GM12878 (cell line): ENCODE results near the gene GANC. TPM values are rescaled to one million over a fixed set of nuclear protein-coding genes. Genes with fewer than 3 reads are reported as not detected.

Experiments
- ATAC-seq: fragments of 200-7000 bp; cut with Tn5 transposase; 3 replicates; pipeline ENCODE4 v1.9.1; 2020; ENCODE audit warnings: mild to moderate bottlenecking, moderate library complexity
- BruUV-seq: library from RNA; stranded (reverse); fragments of 400-500 nt; replicated peaks from 2 replicates; lab custom pipeline; 2021; lab: Mats Ljungman, UMichigan
- CTCF ChIA-PET: fragments of 300-600 bp; sonication (Branson Sonifier 250); formaldehyde crosslinking; extraction: SDS; loops from one replicate; lab custom pipeline; 2021; ENCODE audit warnings: inconsistent platforms; lab: Yijun Ruan, JAX
- POLR2A ChIA-PET: fragments of 350-600 bp; formaldehyde crosslinking; extraction: SDS; loops from one replicate; lab custom pipeline; 2021; ENCODE audit warnings: inconsistent platforms; lab: Charles Lee
- RAD21 ChIA-PET: fragments of 300-600 bp; sonication (Branson Sonifier 250); formaldehyde crosslinking; loops from one replicate; lab custom pipeline; 2023; ENCODE audit warnings: antibody characterized with exemption; ENCODE audit not compliant: unreplicated experiment; lab: Charles Lee
- SMC1A ChIA-PET: fragments of 300-600 bp; sonication (Branson Sonifier 250); formaldehyde crosslinking; loops from one replicate; lab custom pipeline; 2023; ENCODE audit not compliant: unreplicated experiment, uncharacterized antibody; lab: Charles Lee
- DNase-seq: peaks from one replicate; pipeline ENCODE4 v3.0.0-alpha.2; 2011; ENCODE audit warnings: low read depth, low spot score
- FAIRE-seq: peaks from 3 replicates; lab custom pipeline; 2011; peaks lifted over from hg19 to GRCh38; lab: Jason Lieb, UNC
- H2AFZ ChIP-seq: 2 replicates; pipeline ENCODE4 v1.6.0; 2011; ENCODE audit warnings: low read depth, low read length, control low read depth; ENCODE audit not compliant: control insufficient read depth
- H3K27ac ChIP-seq: 2 replicates; pipeline ENCODE4 v1.5.1; 2011; ENCODE audit warnings: control low read depth; ENCODE audit not compliant: control insufficient read depth, insufficient read depth
- H3K27me3 ChIP-seq, 2 experiments: replicated peaks in 1 of 2; 2 replicates each; pipeline versions ENCODE4 v1.6.0 to v1.6.1; 2011; ENCODE audit warnings: low read length in 1 of 2; ENCODE audit not compliant: control insufficient read depth in 2 of 2, insufficient read depth in 2 of 2
- H3K36me3 ChIP-seq, 2 experiments: 2 replicates each; pipeline ENCODE4 v1.5.1; 2011; ENCODE audit warnings: low read length in 1 of 2; ENCODE audit not compliant: control insufficient read depth in 2 of 2, insufficient read depth in 2 of 2
- H3K4me1 ChIP-seq: 2 replicates; pipeline ENCODE4 v1.6.1; 2011; ENCODE audit warnings: mild to moderate bottlenecking, low read length, moderate library complexity, mixed read lengths; ENCODE audit not compliant: control insufficient read depth, insufficient read depth
- H3K4me2 ChIP-seq: 2 replicates; pipeline ENCODE4 v1.6.0; 2011; ENCODE audit warnings: control low read depth; ENCODE audit not compliant: control insufficient read depth, insufficient read depth
- H3K4me3 ChIP-seq: fragments of 200-600 bp; sonication (generic); 2 replicates; pipeline ENCODE4 v1.5.1; 2016
- H3K79me2 ChIP-seq: 2 replicates; pipeline ENCODE4 v1.6.0; 2011; ENCODE audit warnings: low read length; ENCODE audit not compliant: control insufficient read depth, insufficient read depth
- H3K9ac ChIP-seq: 2 replicates; pipeline ENCODE4 v1.8.0; 2011; ENCODE audit warnings: low read length, control low read depth, mixed read lengths; ENCODE audit not compliant: control insufficient read depth, insufficient read depth
- H3K9me3 ChIP-seq: replicated peaks from 3 replicates; pipeline ENCODE4 v1.5.1; 2011; ENCODE audit warnings: mild to moderate bottlenecking, low read length; ENCODE audit not compliant: control insufficient read depth, insufficient read depth
- H4K20me1 ChIP-seq: 2 replicates; pipeline ENCODE4 v1.6.0; 2011; ENCODE audit not compliant: control insufficient read depth, insufficient read depth
- CBX3 ChIP-seq: fragments of 200-600 bp; sonication (generic); IDR thresholded peaks from 2 replicates; pipeline ENCODE4 v1.6.1; 2016; ENCODE audit warnings: low read depth, borderline replicate concordance
- CHD4 ChIP-seq: fragments of 200-600 bp; sonication (generic); IDR thresholded peaks from 2 replicates; pipeline ENCODE4 v1.6.1; 2016; ENCODE audit warnings: mild to moderate bottlenecking
- CTCF ChIP-seq, 3 experiments: IDR thresholded peaks in 2 of 3; conservative IDR thresholded peaks in 1 of 3; 2 replicates each; pipeline ENCODE4 v1.5.1; 2011; ENCODE audit warnings: low read depth in 3 of 3, low read length in 3 of 3, mild to moderate bottlenecking in 3 of 3, control low read depth in 2 of 3, moderate library complexity in 2 of 3, inconsistent platforms in 1 of 3, mixed read lengths in 1 of 3; ENCODE audit not compliant: control insufficient read depth in 2 of 3, insufficient read depth in 1 of 3; ENCODE audit errors: extremely low read depth in 1 of 3
- ESRRA ChIP-seq: IDR thresholded peaks from 2 replicates; pipeline ENCODE4 v1.6.1; 2012; ENCODE audit warnings: mild to moderate bottlenecking, low read length, improper control_type of control experiment
- GABPA ChIP-seq: IDR thresholded peaks from 2 replicates; pipeline ENCODE4 v1.6.1; 2014; ENCODE audit warnings: antibody characterized with exemption, low read depth, mild to moderate bottlenecking, inconsistent platforms
- HDAC6 ChIP-seq: fragments of 200-600 bp; sonication (generic); IDR thresholded peaks from one replicate; pipeline ENCODE4 v1.8.0; 2017; ENCODE audit warnings: antibody characterized with exemption; ENCODE audit not compliant: unreplicated experiment
- KLF5 ChIP-seq: fragments of 450-650 bp; IDR thresholded peaks from 2 replicates; pipeline ENCODE4 v1.6.1; 2014; ENCODE audit warnings: mild to moderate bottlenecking; ENCODE audit not compliant: partially characterized antibody
- MYC ChIP-seq: IDR thresholded peaks from 2 replicates; pipeline ENCODE4 v1.6.1; 2011; ENCODE audit warnings: mild to moderate bottlenecking, low read length, moderate library complexity, inconsistent platforms; ENCODE audit not compliant: insufficient read depth, insufficient replicate concordance, insufficient read length, severe bottlenecking
- NFXL1 ChIP-seq: fragments of 450-650 bp; IDR thresholded peaks from 2 replicates; pipeline ENCODE4 v1.6.1; 2017; ENCODE audit warnings: antibody characterized with exemption, mild to moderate bottlenecking, borderline replicate concordance
- PRDM15 ChIP-seq: fragments of 450-650 bp; formaldehyde crosslinking; IDR thresholded peaks from 2 replicates; pipeline ENCODE4 v1.4.0; 2020; ENCODE audit warnings: mild to moderate bottlenecking, moderate library complexity
- ZBTB11 ChIP-seq: fragments of 450-650 bp; formaldehyde crosslinking; IDR thresholded peaks from 2 replicates; pipeline ENCODE4 v1.5.0; 2022; ENCODE audit warnings: mild to moderate bottlenecking, missing genetic modification characterization
- WGBS: methylation state at CpG from one replicate; pipeline ENCODE4 v1.1.6; 2016; ENCODE audit warnings: low lambda C conversion rate; ENCODE audit not compliant: insufficient replicate concordance, insufficient coverage; ENCODE audit errors: missing lambda C conversion rate; 5-methylcytosine and 5-hydroxymethylcytosine counted together
- in situ Hi-C: fragments of 300-500 bp; cut with MboI; formaldehyde crosslinking; loops from 9 replicates; pipeline ENCODE4 v1.14.3; 2018; ENCODE audit warnings: mixed read lengths
- intact Hi-C: fragments of 100-400 bp; cut with micrococcal nuclease; formaldehyde crosslinking; loops from one replicate; pipeline ENCODE4 v1.14.2; 2022; ENCODE audit not compliant: unreplicated experiment
- polyA plus RNA-seq, 11 experiments: library from polyadenylated mRNA; depleted of rRNA in 4 of 11; unstranded in 6 of 11; stranded (reverse) in 5 of 11; fragments of >200 nt; fragmentation: Nextera tagmentation in 4 of 11; fragmentation: Illumina TruSeq in 1 of 11; extraction: Ambion mirVana in 4 of 11; extraction: Trizol in 1 of 11; gene quantifications; 1 replicate in 1 of 11; 2 replicates in 10 of 11; pipeline versions ENCODE4 v1.2.1 to v1.2.3, GENCODE V29; 2011 to 2016; ENCODE audit warnings: inconsistent platforms in 2 of 11, missing spikeins in 2 of 11, low read depth in 1 of 11
- total RNA-seq, 4 experiments: library from RNA; depleted of rRNA in 3 of 4; stranded (reverse); fragments of >200 nt in 3 of 4; fragmentation: Illumina TruSeq in 1 of 4; extraction: Trizol in 1 of 4; gene quantifications; 2 replicates each; pipeline versions ENCODE4 v1.2.1 to v1.2.3, GENCODE V29; 2013 to 2021

GANC gene
- total and polyA plus RNA-seq, 10 of the 15 experiments (the other 5 are each of a cell fraction or from before 2014, with no cell fraction given), result 11.3 to 35.3 (median 23.0) TPM

GRCh38 chr15:42253300-42253699 lies 19.7 kb upstream of the GANC start:
- H3K79me2 ChIP-seq, result no peaks in the 10 kb centered on the region
- BruUV-seq, result no TSS peak
- RAD21 ChIA-PET, result no interaction called here
- no peaks in the 10 kb centered on the region for H4K20me1 ChIP-seq
- H3K4me1 ChIP-seq, result no peaks in the 10 kb centered on the region
- no peak overlapping the region for H3K27ac ChIP-seq
- H3K36me3 ChIP-seq, result peaks cover 5 to 18% of the 10 kb centered on the region in 2 experiments; a peak in 2 of 4 replicates
- 100% methylated on average over 2 of the region's 2 CpGs for WGBS
- intact Hi-C loops (no loop called here), in situ Hi-C loops (loop anchor here (25.0 kb wide), 1 partner anchor 1534 kb away; the partner anchor contains the start of genes ELL3 and SERF2)
- DNase-seq (no peak), FAIRE-seq (no peak), ATAC-seq (no peak)
- H3K4me3 ChIP-seq, result no peak overlapping the region
- TF ChIP-seq HDAC6, result no peak
- no peak for TF ChIP-seq ZBTB11 (CRISPR knock-in tag)
- no peak for TF ChIP-seq KLF5
- TF ChIP-seq MYC, result no peak
- TF ChIP-seq CHD4, result no peak
- TF ChIP-seq CBX3, result no peak
- TF ChIP-seq ESRRA, result no peak
- no peak for TF ChIP-seq NFXL1
- TF ChIP-seq PRDM15 (CRISPR knock-in tag), result no peak
- TF ChIP-seq GABPA, result no peak
- no peak for TF ChIP-seq CTCF (IDR thresholded peaks at IDR 0.05 in 2 of 3, conservative IDR thresholded peaks at IDR 0.05 in 1 of 3; ENCODE audit: control insufficient read depth in 2 of 3, extremely low read depth in 1 of 3, insufficient read depth in 1 of 3, low read depth in 3 of 3, low read length in 3 of 3)
- H3K9me3 ChIP-seq, result peaks cover 4% of the 10 kb centered on the region; the same call in 2 of the 3 replicates
- SMC1A ChIA-PET, result interaction anchor here (0.7 kb wide), 1 partner anchor 17 kb away, joined by 3 read pairs; no protein-coding TSS in a partner anchor
- H2AFZ ChIP-seq, result no peak overlapping the region
- POLR2A ChIA-PET, result no interaction called here
- H3K27me3 ChIP-seq, result no peaks in the 10 kb centered on the region
- H3K4me2 ChIP-seq, result no peak overlapping the region
- H3K9ac ChIP-seq, result no peak overlapping the region
- CTCF ChIA-PET, result interaction anchor here (1.0 to 1.1 kb wide), 2 partner anchors 13 to 133 kb away, joined by 3 read pairs; no protein-coding TSS in a partner anchor
